Germinal center (tissue), 1 donor: Measurements from ENCODE around the gene OR10A3.

Experiments used
- DNase-seq: peaks from one replicate; pipeline ENCODE4 v3.0.0; 2012; ENCODE audit warnings: mixed read lengths, low spot score

The OR10A3 gene

GRCh38 chr11:7892059-7892699, 49.3 kb downstream of the OR10A3 start:
- DNase-seq: peak; percentile 52

DNA sequence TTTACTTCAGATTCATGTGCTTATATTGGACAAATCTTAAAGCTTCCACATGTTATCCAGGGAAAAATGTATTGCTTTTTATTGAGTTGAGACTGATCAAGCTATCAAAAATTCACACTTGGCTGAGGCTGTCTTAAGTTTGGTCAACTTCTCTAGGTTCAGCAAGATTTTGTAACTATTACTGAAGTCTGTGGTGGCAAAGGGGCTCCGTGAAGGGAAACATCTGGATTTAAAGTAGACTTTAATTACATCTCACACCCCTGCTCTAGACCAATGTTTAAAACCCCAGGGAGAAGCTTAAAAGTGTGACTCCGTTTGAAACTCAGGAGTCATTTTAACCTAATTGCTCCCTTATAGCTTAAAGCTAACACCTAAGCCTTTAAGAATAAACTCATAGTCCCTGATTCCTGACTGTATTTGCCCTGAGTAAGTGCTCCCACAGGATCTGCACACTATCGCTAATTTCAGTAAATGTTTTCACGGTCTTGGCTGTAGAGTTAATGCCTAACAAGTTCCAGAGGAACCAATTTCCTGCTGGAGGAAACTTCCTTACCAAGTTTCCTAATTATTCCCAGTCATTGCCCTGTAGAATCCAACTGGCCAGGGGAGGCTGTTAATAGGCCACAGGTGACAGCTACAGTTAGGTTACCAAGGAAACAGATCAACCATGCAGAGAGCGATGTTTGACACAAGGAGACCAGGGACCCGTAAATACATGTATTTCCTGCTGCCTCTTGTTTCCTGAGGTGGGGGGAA, 50.9 kb downstream of the OR10A3 start:
- peak; percentile 10 for DNase-seq

DNA sequence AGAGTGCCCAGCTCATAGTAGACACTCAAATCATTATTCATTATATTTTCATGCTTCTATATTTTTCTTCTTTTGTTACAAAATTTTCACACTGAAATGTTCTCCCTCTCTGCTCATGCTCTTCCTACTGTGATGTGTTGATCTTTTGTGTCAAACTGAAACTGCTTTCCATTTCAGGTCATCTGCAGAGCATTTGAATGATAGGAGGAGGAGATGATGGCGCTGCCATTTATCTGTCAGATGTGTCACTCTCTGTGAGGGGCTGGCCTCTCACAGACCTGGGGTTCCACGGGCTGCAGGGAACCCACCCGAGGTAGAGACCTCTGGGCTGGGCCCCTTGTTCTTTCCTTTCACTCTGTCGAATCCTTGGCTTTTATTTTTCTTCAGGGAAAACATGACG, 51.5 kb downstream of the OR10A3 start:
- DNase-seq: no peak
